Prostate gland (tissue), 2 donors: ENCODE results near the gene RANGAP1.

ENCODE experiments used
- POLR2A ChIP-seq: fragments of 450-650 bp; IDR thresholded peaks from one replicate; pipeline ENCODE4 v1.6.1; 2016; ENCODE audit warnings: antibody characterized with exemption, mild to moderate bottlenecking
- POLR2AphosphoS5 ChIP-seq: sonication (generic); formaldehyde crosslinking; IDR thresholded peaks from one replicate; pipeline ENCODE4 v1.6.1; 2017; ENCODE audit warnings: antibody characterized with exemption
- TF ChIP-seq, protein P1 (sequence below), 4 experiments: fragments of 200-600 bp in 2 of 4; fragments of 450-650 bp in 2 of 4; sonication (generic) in 2 of 4; IDR thresholded peaks; 1 replicate in 3 of 4; 2 replicates in 1 of 4; pipeline ENCODE4 v1.5.1; 2016 to 2019; ENCODE audit warnings: antibody characterized with exemption in 4 of 4, mild to moderate bottlenecking in 2 of 4, moderate library complexity in 2 of 4

DNA sequence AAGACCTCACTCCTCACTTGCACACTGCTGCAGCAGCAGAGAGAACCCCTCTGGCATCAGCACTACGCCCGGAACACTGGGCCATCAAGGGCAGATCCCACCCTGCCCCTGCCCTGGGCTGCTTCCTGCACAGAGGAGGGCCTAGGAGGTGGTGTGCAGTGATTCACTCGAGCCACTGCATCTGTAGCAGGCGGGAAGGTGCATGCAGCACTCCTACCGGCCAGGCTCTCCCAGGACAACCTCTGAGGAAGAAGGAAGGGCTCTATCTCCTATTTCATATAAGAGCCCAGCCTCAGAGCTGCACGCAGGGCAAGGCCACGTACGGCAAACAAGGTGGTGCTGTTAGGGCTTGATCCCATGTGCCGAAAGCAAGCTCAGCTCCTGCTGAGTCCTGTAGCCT is 14.2 kb downstream of the RANGAP1 start:
- TF ChIP-seq POLR2AphosphoS5 (no peak), POLR2A (no peak)
- TF ChIP-seq, protein P1, sequence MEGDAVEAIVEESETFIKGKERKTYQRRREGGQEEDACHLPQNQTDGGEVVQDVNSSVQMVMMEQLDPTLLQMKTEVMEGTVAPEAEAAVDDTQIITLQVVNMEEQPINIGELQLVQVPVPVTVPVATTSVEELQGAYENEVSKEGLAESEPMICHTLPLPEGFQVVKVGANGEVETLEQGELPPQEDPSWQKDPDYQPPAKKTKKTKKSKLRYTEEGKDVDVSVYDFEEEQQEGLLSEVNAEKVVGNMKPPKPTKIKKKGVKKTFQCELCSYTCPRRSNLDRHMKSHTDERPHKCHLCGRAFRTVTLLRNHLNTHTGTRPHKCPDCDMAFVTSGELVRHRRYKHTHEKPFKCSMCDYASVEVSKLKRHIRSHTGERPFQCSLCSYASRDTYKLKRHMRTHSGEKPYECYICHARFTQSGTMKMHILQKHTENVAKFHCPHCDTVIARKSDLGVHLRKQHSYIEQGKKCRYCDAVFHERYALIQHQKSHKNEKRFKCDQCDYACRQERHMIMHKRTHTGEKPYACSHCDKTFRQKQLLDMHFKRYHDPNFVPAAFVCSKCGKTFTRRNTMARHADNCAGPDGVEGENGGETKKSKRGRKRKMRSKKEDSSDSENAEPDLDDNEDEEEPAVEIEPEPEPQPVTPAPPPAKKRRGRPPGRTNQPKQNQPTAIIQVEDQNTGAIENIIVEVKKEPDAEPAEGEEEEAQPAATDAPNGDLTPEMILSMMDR (IDR thresholded peaks at IDR 0.05) = no peak
